ENCODE measurements around the gene CPZ.

CPZ gene

GRCh38 chr4:8583655-8584025 is 8.9 kb upstream of the CPZ start:
- POLR2A ChIA-PET: interaction anchor here (1.3 kb wide), 1 partner anchor 9 kb away, joined by 5 read pairs; the partner anchor contains the start of gene CPZ
- TF ChIP-seq ARNT (IDR thresholded peaks at IDR 0.05): no peak
- no peak for TF ChIP-seq PKNOX1 (IDR thresholded peaks at IDR 0.05)
- CTCF ChIA-PET: no interaction called here
- no peak for DNase-seq (ENCODE audit: extremely low spot score)

- DNase-seq (ENCODE audit: extremely low spot score): no peak
- ChIA-PET CTCF (no interaction called here), POLR2A (no interaction called here)
- TF ChIP-seq LEF1 (IDR thresholded peaks at IDR 0.05; ENCODE audit: borderline replicate concordance) (no peak), TARDBP (IDR thresholded peaks at IDR 0.05) (no peak), SP1 (IDR thresholded peaks at IDR 0.05) (no peak), FOXA1 (IDR thresholded peaks at IDR 0.05) (no peak), HDGF (IDR thresholded peaks at IDR 0.05; ENCODE audit: borderline replicate concordance) (no peak), ZNF384 (IDR thresholded peaks at IDR 0.05) (no peak), BHLHE40 (IDR thresholded peaks at IDR 0.05; ENCODE audit: borderline replicate concordance) (no peak), CTBP1 (IDR thresholded peaks at IDR 0.05; ENCODE audit: borderline replicate concordance) (no peak), NFRKB (IDR thresholded peaks at IDR 0.05) (no peak), ARNT (IDR thresholded peaks at IDR 0.05) (no peak)
Measured at GRCh38 chr4:8585186-8585585, 7.4 kb upstream of the CPZ start.

GRCh38 chr4:8585721-8586212 is 6.8 kb upstream of the CPZ start:
- POLR2A ChIA-PET: no interaction called here
- TF ChIP-seq PKNOX1 (IDR thresholded peaks at IDR 0.05) (no peak), HDGF (IDR thresholded peaks at IDR 0.05; ENCODE audit: borderline replicate concordance) (no peak), ARNT (IDR thresholded peaks at IDR 0.05) (no peak), CTBP1 (IDR thresholded peaks at IDR 0.05; ENCODE audit: borderline replicate concordance) (no peak), FOXK2 (IDR thresholded peaks at IDR 0.05) (no peak), ZNF384 (IDR thresholded peaks at IDR 0.05) (no peak), NFRKB (IDR thresholded peaks at IDR 0.05) (no peak), SUZ12 (IDR thresholded peaks at IDR 0.05) (no peak), FOXM1 (IDR thresholded peaks at IDR 0.05; ENCODE audit: borderline replicate concordance) (no peak), SP1 (IDR thresholded peaks at IDR 0.05) (no peak), L3MBTL2 (conservative IDR thresholded peaks at IDR 0.05) (no peak)
- CTCF ChIA-PET: interaction anchor here (0.6 to 1.4 kb wide), 4 partner anchors 22 to 285 kb away, joined by 3 to 4 read pairs (median 3); no protein-coding TSS in a partner anchor
- DNase-seq (ENCODE audit: extremely low spot score): no peak

- TF ChIP-seq PKNOX1 (IDR thresholded peaks at IDR 0.05) (no peak), BHLHE40 (IDR thresholded peaks at IDR 0.05; ENCODE audit: borderline replicate concordance) (no peak), ZNF384 (IDR thresholded peaks at IDR 0.05) (no peak), FOXK2 (IDR thresholded peaks at IDR 0.05) (no peak), SP1 (IDR thresholded peaks at IDR 0.05) (no peak), FOXM1 (IDR thresholded peaks at IDR 0.05; ENCODE audit: borderline replicate concordance) (no peak), ARNT (IDR thresholded peaks at IDR 0.05) (no peak), ELF4 (IDR thresholded peaks at IDR 0.05) (no peak), NFRKB (IDR thresholded peaks at IDR 0.05) (no peak), L3MBTL2 (conservative IDR thresholded peaks at IDR 0.05) (no peak), SUZ12 (IDR thresholded peaks at IDR 0.05) (no peak)
- ChIA-PET POLR2A (no interaction called here), CTCF (interaction anchor here (0.6 to 1.4 kb wide), 4 partner anchors 23 to 286 kb away, joined by 3 to 4 read pairs (median 3); no protein-coding TSS in a partner anchor)
- DNase-seq (ENCODE audit: extremely low spot score): no peak
Measured at GRCh38 chr4:8586246-8586645, 6.3 kb upstream of the CPZ start.

GRCh38 chr4:8586671-8587468 is 5.7 kb upstream of the CPZ start:
- no peak for DNase-seq (ENCODE audit: extremely low spot score)
- no peak for TF ChIP-seq ZNF384 (IDR thresholded peaks at IDR 0.05)
- no peak for TF ChIP-seq ARNT (IDR thresholded peaks at IDR 0.05)
- no peak for TF ChIP-seq L3MBTL2 (conservative IDR thresholded peaks at IDR 0.05)
- no peak for TF ChIP-seq FOXK2 (IDR thresholded peaks at IDR 0.05)
- TF ChIP-seq SUZ12 (IDR thresholded peaks at IDR 0.05): no peak
- POLR2A ChIA-PET: no interaction called here
- CTCF ChIA-PET: interaction anchor here (0.6 to 1.4 kb wide), 5 partner anchors 23 to 286 kb away, joined by 3 to 4 read pairs (median 3); no protein-coding TSS in a partner anchor

GRCh38 chr4:8587469-8588195 is 4.9 kb upstream of the CPZ start:
- no peak for DNase-seq (ENCODE audit: extremely low spot score)
- POLR2A ChIA-PET: no interaction called here
- TF ChIP-seq TARDBP (IDR thresholded peaks at IDR 0.05): no peak
- TF ChIP-seq FOXA1 (IDR thresholded peaks at IDR 0.05): no peak
- TF ChIP-seq LEF1 (IDR thresholded peaks at IDR 0.05; ENCODE audit: borderline replicate concordance): no peak
- no peak for TF ChIP-seq SP1 (IDR thresholded peaks at IDR 0.05)
- TF ChIP-seq HDGF (IDR thresholded peaks at IDR 0.05; ENCODE audit: borderline replicate concordance): no peak
- no peak for TF ChIP-seq L3MBTL2 (conservative IDR thresholded peaks at IDR 0.05)
- TF ChIP-seq FOXK2 (IDR thresholded peaks at IDR 0.05): no peak
- no peak for TF ChIP-seq BHLHE40 (IDR thresholded peaks at IDR 0.05; ENCODE audit: borderline replicate concordance)
- no peak for TF ChIP-seq FOXM1 (IDR thresholded peaks at IDR 0.05; ENCODE audit: borderline replicate concordance)
- TF ChIP-seq ELF4 (IDR thresholded peaks at IDR 0.05): no peak
- TF ChIP-seq PKNOX1 (IDR thresholded peaks at IDR 0.05): no peak
- no peak for TF ChIP-seq ARNT (IDR thresholded peaks at IDR 0.05)
- TF ChIP-seq SUZ12 (IDR thresholded peaks at IDR 0.05): no peak
- TF ChIP-seq NFRKB (IDR thresholded peaks at IDR 0.05): no peak
- TF ChIP-seq CTBP1 (IDR thresholded peaks at IDR 0.05; ENCODE audit: borderline replicate concordance): no peak
- TF ChIP-seq ZNF384 (IDR thresholded peaks at IDR 0.05): no peak
- CTCF ChIA-PET: interaction anchor here (0.7 kb wide), 1 partner anchor 268 kb away, joined by 3 read pairs; no protein-coding TSS in a partner anchor
